HG02870 (cell line): ENCODE data around the gene RALGAPA2.

Experiments
- ATAC-seq: cut with Tn5 transposase; IDR thresholded peaks from one replicate; pipeline ENCODE4 v1.9.1; 2021; ENCODE audit warnings: mild to moderate bottlenecking, moderate library complexity; ENCODE audit not compliant: unreplicated experiment

The RALGAPA2 gene

GRCh38 chr20:20480689-20481088 lies 231.8 kb downstream of the RALGAPA2 start:
- no peak for ATAC-seq

- ATAC-seq = no peak
Measured at GRCh38 chr20:20480126-20480525, 232.3 kb downstream of the RALGAPA2 start.

- no peak for ATAC-seq
Measured at GRCh38 chr20:20477444-20478041, 234.9 kb downstream of the RALGAPA2 start.

GRCh38 chr20:20476504-20476903 lies 235.9 kb downstream of the RALGAPA2 start:
- ATAC-seq = no peak

GRCh38 chr20:20473657-20474056 lies 238.8 kb downstream of the RALGAPA2 start:
- ATAC-seq = no peak

- ATAC-seq = no peak
Measured at GRCh38 chr20:20472684-20473274, 239.7 kb downstream of the RALGAPA2 start.

- ATAC-seq = peak; percentile 89
Measured at GRCh38 chr20:20466341-20466879, 246.0 kb downstream of the RALGAPA2 start.

- no peak for ATAC-seq
Measured at GRCh38 chr20:20465252-20465651, 247.2 kb downstream of the RALGAPA2 start.

- peak; percentile 53 for ATAC-seq
Measured at GRCh38 chr20:20463933-20464374, 248.5 kb downstream of the RALGAPA2 start.

GRCh38 chr20:20462185-20462584 lies 250.3 kb downstream of the RALGAPA2 start:
- ATAC-seq = no peak

- no peak for ATAC-seq
Measured at GRCh38 chr20:20461551-20461950, 250.9 kb downstream of the RALGAPA2 start.

GRCh38 chr20:20459726-20460125 lies 252.7 kb downstream of the RALGAPA2 start:
- ATAC-seq = no peak

GRCh38 chr20:20457392-20458126 lies 254.9 kb downstream of the RALGAPA2 start:
- ATAC-seq = no peak

GRCh38 chr20:20456741-20457140 lies 255.7 kb downstream of the RALGAPA2 start:
- no peak for ATAC-seq

- ATAC-seq = no peak
Measured at GRCh38 chr20:20455926-20456325, 256.5 kb downstream of the RALGAPA2 start.

GRCh38 chr20:20454850-20455627 lies 257.4 kb downstream of the RALGAPA2 start:
- no peak for ATAC-seq

GRCh38 chr20:20454367-20454766 lies 258.1 kb downstream of the RALGAPA2 start:
- no peak for ATAC-seq

- peak; percentile 79 for ATAC-seq
Measured at GRCh38 chr20:20452254-20452676, 260.2 kb downstream of the RALGAPA2 start.

GRCh38 chr20:20450521-20450920 lies 261.9 kb downstream of the RALGAPA2 start:
- no peak for ATAC-seq

- no peak for ATAC-seq
Measured at GRCh38 chr20:20448881-20449280, 263.6 kb downstream of the RALGAPA2 start.

GRCh38 chr20:20447196-20447595 lies 265.2 kb downstream of the RALGAPA2 start:
- ATAC-seq = no peak
